ENCODE data around the gene GLIS1. TPM values are rescaled to one million over a fixed set of nuclear protein-coding genes. Genes with fewer than 3 reads are reported as not detected.

GLIS1 gene
- total and polyA plus RNA-seq, 9 donors: 0.12 to 2.9 (median 0.48) TPM; not detected in 1

- TF ChIP-seq POLR2A (IDR thresholded peaks at IDR 0.05): no peak
- TF ChIP-seq CTCF (IDR thresholded peaks at IDR 0.05): no peak
- no peak for TF ChIP-seq EP300 (IDR thresholded peaks at IDR 0.05)
- 81 to 85% (median 82%) methylated on average over 2 of the region's 2 CpGs for WGBS, 3 donors
- Histone ChIP-seq H3K27ac (no peak overlapping the region), H3K4me1 (ENCODE audit: insufficient read depth) (no peaks in the 10 kb centered on the region), H3K4me3 (no peak overlapping the region), H3K9me3 (no peaks in the 10 kb centered on the region), H3K36me3 (no peaks in the 10 kb centered on the region), H3K27me3 (no peaks in the 10 kb centered on the region)
- DNase-seq: no peak
- intact Hi-C loops (cut with DNase I): no loop called here
These were observed 42.0 kb downstream of the GLIS1 start for GRCh38 chr1:53696990-53697389.

- H3K36me3 ChIP-seq: no peaks in the 10 kb centered on the region
- no peak for DNase-seq
- intact Hi-C loops (cut with DNase I): no loop called here
- H3K27ac ChIP-seq: no peak overlapping the region
- H3K9me3 ChIP-seq: no peaks in the 10 kb centered on the region
- no peak overlapping the region for H3K4me3 ChIP-seq
- no peaks in the 10 kb centered on the region for H3K27me3 ChIP-seq
- TF ChIP-seq POLR2A (IDR thresholded peaks at IDR 0.05): no peak
- no peak for TF ChIP-seq EP300 (IDR thresholded peaks at IDR 0.05)
- TF ChIP-seq CTCF (IDR thresholded peaks at IDR 0.05): no peak
- H3K4me1 ChIP-seq (ENCODE audit: insufficient read depth): no peaks in the 10 kb centered on the region
- WGBS, 3 donors: 80 to 88% (median 87%) methylated on average over 11 of the region's 11 CpGs
These were observed 42.4 kb downstream of the GLIS1 start for GRCh38 chr1:53696571-53696970.

GRCh38 chr1:53696051-53696450 is 42.9 kb downstream of the GLIS1 start:
- 88 to 92% (median 91%) methylated on average over 5 of the region's 5 CpGs for WGBS, 3 donors
- DNase-seq: no peak
- H3K27me3 ChIP-seq: no peaks in the 10 kb centered on the region
- TF ChIP-seq POLR2A (IDR thresholded peaks at IDR 0.05) (no peak), EP300 (IDR thresholded peaks at IDR 0.05) (no peak), CTCF (IDR thresholded peaks at IDR 0.05) (no peak)
- no peak overlapping the region for H3K4me3 ChIP-seq
- H3K9me3 ChIP-seq: no peaks in the 10 kb centered on the region
- no peaks in the 10 kb centered on the region for H3K36me3 ChIP-seq
- intact Hi-C loops (cut with DNase I): no loop called here
- H3K27ac ChIP-seq: no peak overlapping the region
- no peaks in the 10 kb centered on the region for H3K4me1 ChIP-seq (ENCODE audit: insufficient read depth)

GRCh38 chr1:53695116-53695515 is 43.8 kb downstream of the GLIS1 start:
- no peak for DNase-seq
- TF ChIP-seq EP300 (IDR thresholded peaks at IDR 0.05) (no peak), POLR2A (IDR thresholded peaks at IDR 0.05) (no peak), CTCF (IDR thresholded peaks at IDR 0.05) (no peak)
- no peaks in the 10 kb centered on the region for H3K4me1 ChIP-seq (ENCODE audit: insufficient read depth)
- H3K36me3 ChIP-seq: no peaks in the 10 kb centered on the region
- H3K4me3 ChIP-seq: no peak overlapping the region
- H3K27me3 ChIP-seq: no peaks in the 10 kb centered on the region
- no peaks in the 10 kb centered on the region for H3K9me3 ChIP-seq
- intact Hi-C loops (cut with DNase I): no loop called here
- no peak overlapping the region for H3K27ac ChIP-seq
- 71 to 80% (median 79%) methylated on average over 8 of the region's 8 CpGs for WGBS, 3 donors

- Histone ChIP-seq H3K36me3 (no peaks in the 10 kb centered on the region), H3K27me3 (no peaks in the 10 kb centered on the region), H3K27ac (no peak overlapping the region), H3K4me3 (no peak overlapping the region), H3K4me1 (ENCODE audit: insufficient read depth) (no peaks in the 10 kb centered on the region), H3K9me3 (no peaks in the 10 kb centered on the region)
- TF ChIP-seq CTCF (IDR thresholded peaks at IDR 0.05) (no peak), EP300 (IDR thresholded peaks at IDR 0.05) (no peak), POLR2A (IDR thresholded peaks at IDR 0.05) (no peak)
- intact Hi-C loops (cut with DNase I): no loop called here
- WGBS, 3 donors: 91 to 97% (median 96%) methylated on average over 10 of the region's 10 CpGs
- no peak for DNase-seq
These were observed 44.3 kb downstream of the GLIS1 start for GRCh38 chr1:53694718-53695091.

Data from ovary (tissue), 9 donors.